D721Med (cell line): ENCODE data around the gene TM2D3.

ENCODE experiments used
- DNase-seq: peaks from one replicate; pipeline ENCODE4 v3.0.0; 2011; ENCODE audit warnings: low spot score; ENCODE audit not compliant: insufficient read length
- FAIRE-seq: peaks from 2 replicates; lab custom pipeline; 2011; peaks lifted over from hg19 to GRCh38; lab: Jason Lieb, UNC
- TF ChIP-seq, protein P1 (sequence below): IDR thresholded peaks from 2 replicates; pipeline ENCODE4 v1.5.1; 2012; ENCODE audit warnings: mild to moderate bottlenecking, control low read depth; ENCODE audit not compliant: insufficient read depth; ENCODE audit errors: missing control alignments

The TM2D3 gene

DNA sequence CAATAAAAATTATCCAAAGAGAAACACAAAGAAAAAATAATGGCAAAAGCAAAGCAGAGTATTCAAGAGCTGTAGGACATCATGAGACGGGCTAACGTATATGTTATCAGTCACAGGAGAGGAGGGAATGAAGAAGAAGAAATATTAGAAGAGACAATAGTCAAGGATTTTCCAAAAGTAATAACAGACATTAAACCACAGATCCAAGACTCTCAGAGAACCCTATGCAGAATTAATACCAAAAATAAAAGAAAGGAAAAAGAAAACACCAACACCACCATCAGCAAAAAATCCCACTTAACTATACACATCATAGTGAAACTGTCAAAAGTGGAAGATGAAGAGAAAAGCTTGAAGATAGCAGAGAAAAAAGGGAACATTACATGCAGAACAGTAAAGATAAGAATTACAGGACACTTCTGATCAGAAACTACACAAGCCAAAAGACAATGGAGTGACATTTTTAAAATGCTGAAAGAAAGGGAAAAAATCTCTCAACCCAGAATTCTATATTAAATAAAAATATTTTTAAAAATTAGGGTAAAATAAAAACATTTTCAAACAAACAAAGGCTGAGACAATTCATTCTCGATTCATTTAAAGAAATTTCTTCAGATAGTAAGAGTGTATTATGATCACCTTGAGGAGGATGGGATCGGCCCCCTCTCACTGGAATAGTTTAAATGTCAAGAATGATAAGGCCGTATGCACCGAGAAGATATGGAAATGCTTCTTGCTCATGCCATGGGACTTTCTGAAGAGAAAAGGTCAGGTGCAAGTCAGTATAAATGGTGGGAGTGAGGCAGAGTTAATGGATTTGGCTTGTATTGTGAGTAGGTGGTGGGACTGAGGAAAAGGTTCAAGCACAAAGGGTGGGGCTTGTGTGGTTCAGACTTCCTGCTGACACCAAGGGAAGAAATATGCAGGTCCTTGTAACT lies 28.5 kb downstream of the TM2D3 start:
- TF ChIP-seq, protein P1, sequence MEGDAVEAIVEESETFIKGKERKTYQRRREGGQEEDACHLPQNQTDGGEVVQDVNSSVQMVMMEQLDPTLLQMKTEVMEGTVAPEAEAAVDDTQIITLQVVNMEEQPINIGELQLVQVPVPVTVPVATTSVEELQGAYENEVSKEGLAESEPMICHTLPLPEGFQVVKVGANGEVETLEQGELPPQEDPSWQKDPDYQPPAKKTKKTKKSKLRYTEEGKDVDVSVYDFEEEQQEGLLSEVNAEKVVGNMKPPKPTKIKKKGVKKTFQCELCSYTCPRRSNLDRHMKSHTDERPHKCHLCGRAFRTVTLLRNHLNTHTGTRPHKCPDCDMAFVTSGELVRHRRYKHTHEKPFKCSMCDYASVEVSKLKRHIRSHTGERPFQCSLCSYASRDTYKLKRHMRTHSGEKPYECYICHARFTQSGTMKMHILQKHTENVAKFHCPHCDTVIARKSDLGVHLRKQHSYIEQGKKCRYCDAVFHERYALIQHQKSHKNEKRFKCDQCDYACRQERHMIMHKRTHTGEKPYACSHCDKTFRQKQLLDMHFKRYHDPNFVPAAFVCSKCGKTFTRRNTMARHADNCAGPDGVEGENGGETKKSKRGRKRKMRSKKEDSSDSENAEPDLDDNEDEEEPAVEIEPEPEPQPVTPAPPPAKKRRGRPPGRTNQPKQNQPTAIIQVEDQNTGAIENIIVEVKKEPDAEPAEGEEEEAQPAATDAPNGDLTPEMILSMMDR: no peak
- DNase-seq (no peak), FAIRE-seq (no peak)

DNA sequence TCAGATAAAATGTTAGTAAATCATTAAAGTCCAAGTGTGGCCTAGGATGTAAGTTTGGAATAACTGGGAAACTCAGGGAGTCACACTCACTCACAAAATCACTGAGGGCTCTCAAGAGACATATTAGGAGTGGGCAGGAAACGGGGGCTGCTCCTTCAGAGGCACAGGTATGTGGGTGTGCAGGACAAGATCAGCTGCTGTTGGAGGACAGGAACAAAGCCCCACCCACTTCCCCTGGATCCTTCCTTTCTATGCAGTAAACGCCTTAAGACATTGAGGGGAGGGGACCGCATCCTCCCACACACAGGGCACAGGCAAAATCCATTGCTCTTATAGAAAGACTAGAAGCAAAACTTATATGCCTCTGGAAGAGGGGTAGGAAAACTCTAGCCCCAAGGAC lies 30.2 kb downstream of the TM2D3 start:
- TF ChIP-seq, protein P1: no peak
- DNase-seq (no peak), FAIRE-seq (no peak)

DNA sequence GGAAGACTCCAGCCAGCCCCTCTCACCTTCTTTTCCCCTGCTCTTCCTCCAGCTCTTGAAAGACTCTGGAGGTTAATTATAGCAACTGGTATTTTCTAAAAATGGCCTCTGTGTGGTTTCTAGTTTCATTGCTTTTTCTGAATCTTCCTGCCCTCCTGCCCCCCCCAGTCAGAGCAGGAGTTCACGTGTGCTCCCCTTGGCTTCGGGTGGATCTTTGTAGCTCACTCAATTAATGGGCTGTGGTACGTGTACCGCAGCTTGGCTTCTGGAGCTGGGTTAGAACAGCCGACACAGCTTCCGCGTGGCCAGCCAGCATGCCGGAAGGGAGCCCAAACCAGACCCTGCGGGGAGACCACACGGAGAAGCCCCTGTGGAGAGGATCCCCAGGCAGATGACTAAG lies 31.5 kb downstream of the TM2D3 start:
- FAIRE-seq: no peak
- DNase-seq: no peak
- TF ChIP-seq, protein P1: no peak

DNA sequence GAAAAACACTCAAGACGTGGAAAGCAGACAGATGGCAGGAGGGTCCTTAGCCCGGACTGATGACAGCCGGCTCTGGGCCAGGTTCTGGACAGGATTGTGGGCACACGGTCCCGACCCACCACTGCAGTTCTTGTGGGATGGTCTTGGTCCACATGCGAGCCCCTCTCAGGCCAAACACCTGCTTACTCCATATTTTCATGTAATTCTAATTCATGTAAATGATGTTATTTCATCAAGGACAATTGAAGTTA lies 32.6 kb downstream of the TM2D3 start:
- FAIRE-seq: no peak
- DNase-seq: no peak

DNA sequence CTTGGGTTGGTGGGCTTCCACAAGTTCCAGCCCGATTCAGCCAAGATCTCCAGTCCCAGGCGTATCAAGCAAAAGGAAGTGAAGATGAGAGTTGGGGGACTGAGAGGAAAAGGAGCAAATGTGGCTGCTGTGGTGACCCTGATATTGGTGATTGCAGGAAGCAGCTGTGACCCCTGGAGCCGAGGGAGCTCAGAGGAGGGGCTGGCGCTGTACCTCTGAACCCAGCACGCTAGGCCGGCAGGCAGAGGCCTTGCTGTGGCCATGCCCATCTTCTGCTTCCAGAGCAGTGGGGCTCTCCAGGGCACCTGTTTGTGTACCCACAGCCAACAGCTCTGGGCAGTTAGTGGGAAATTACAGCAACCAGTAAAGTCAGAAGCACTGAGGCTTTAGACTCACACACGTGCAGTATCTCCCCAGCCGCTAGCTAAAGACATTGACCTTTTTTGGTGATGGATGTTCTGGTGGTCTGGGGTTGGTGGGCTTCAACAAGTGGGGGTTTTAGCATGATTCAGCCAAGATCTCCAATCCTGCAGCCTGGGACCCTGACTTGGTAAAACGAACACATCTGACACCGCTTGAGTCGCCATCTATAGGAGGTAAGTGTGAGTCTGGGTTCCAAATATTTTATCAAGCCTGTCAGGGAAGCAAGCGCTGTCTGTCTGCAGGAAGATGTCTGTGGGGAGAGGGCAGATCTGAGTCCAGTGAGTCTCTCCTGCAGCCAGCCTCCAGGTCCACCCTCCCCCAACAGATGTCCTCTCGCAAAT lies 33.1 kb downstream of the TM2D3 start:
- FAIRE-seq (no peak), DNase-seq (no peak)
- TF ChIP-seq, protein P1: no peak

More for the DNA sequence above, 32.6 kb downstream of the TM2D3 start:
- TF ChIP-seq, protein P1: no peak

DNA sequence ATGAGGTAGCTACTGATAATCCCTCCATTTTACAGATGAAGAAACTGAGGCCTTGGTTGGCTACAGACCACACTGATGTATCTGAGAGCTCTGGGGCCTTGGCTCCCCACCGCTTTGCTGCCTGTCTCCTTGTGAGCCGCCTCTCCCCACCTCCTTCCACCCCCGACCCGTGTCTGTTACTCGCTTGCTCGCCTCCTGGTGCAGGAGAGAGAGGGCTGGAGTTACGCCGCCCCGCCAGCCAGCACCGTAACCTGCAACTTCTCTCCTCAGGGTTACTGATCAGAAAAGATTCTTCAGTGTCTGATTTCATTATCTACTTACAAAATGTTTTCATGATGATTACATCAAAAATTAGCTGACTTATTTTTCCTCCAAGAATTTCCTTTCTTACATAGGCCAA lies 34.1 kb downstream of the TM2D3 start:
- TF ChIP-seq, protein P1: no peak
- no peak for FAIRE-seq
- no peak for DNase-seq

DNA sequence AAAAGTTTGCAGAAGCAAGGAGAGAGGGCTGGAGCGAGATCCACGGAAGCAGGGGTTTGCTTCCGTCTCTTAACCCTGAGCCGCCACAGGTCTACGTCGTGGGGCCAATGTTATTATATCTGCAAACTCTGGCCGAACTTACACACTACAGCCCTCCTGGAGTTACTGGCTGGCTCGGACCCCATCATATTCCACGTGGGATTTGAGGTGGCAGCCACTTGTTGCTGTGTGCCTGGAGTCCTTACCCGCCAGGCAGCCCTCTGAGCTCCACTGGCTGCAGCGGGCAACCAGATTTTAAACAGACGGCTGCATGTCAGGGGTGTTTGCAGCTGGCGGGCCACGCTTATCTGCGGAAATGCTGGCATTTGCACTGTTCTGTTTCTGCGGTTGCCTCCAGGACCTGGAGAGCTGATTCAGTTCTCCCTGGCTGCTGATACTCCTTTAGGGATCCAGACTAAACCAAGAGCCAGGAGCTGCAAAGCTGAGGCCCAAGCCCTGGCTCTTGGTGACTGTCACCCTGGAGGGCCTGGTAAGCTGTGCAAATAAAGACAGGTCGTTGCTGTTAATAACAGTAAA lies 34.7 kb downstream of the TM2D3 start:
- FAIRE-seq: no peak
- TF ChIP-seq, protein P1: no peak

More for the DNA sequence above, 34.7 kb downstream of the TM2D3 start:
- no peak for DNase-seq
